Duodenal mucosa (tissue), 2 donors: Measurements from ENCODE around the gene NSMCE4A.
"Not testable (repeated sequence)": the region's sequence is repeated elsewhere in the genome, so short reads cannot be mapped to it uniquely, and the experiment has no call there.

Source experiments
- H3K27ac ChIP-seq: one replicate; pipeline ENCODE4 v1.7.0; 2013; ENCODE audit warnings: low read depth, low read length
- H3K27me3 ChIP-seq, 2 donors: one replicate each; pipeline ENCODE4 v1.7.0; 2013; ENCODE audit warnings: low read length in 2 of 2, control low read depth in 1 of 2; ENCODE audit not compliant: insufficient read depth in 2 of 2, control insufficient read depth in 1 of 2
- H3K36me3 ChIP-seq, 2 donors: one replicate each; pipeline ENCODE4 v1.7.0; 2013; ENCODE audit warnings: low read length in 2 of 2, control low read depth in 1 of 2; ENCODE audit not compliant: insufficient read depth in 2 of 2, control insufficient read depth in 1 of 2
- H3K4me1 ChIP-seq, 2 donors: one replicate each; pipeline ENCODE4 v1.7.0; 2013; ENCODE audit warnings: low read length in 2 of 2, control low read depth in 1 of 2; ENCODE audit not compliant: insufficient read depth in 2 of 2, control insufficient read depth in 1 of 2
- H3K4me3 ChIP-seq, 2 donors: one replicate each; pipeline ENCODE4 v1.7.0; 2013; ENCODE audit warnings: low read length in 2 of 2, low read depth in 1 of 2
- H3K9ac ChIP-seq, 2 donors: one replicate each; pipeline ENCODE4 v1.7.0; 2013; ENCODE audit warnings: low read length in 2 of 2, low read depth in 1 of 2
- H3K9me3 ChIP-seq, 2 donors: one replicate each; pipeline ENCODE4 v1.7.0; 2013; ENCODE audit warnings: low read length in 2 of 2, control low read depth in 1 of 2; ENCODE audit not compliant: control insufficient read depth in 1 of 2

NSMCE4A gene

GRCh38 chr10:121969086-121969485 lies 5.9 kb downstream of the NSMCE4A start:
- Histone ChIP-seq H3K36me3 (peaks cover 34 to 48% of the 10 kb centered on the region in 2 donors), H3K4me1 (peaks cover 10% of the 10 kb centered on the region in 2 donors)
- H3K4me3 ChIP-seq, H3K9ac ChIP-seq, H3K27ac ChIP-seq, H3K9me3 ChIP-seq, H3K27me3 ChIP-seq: not testable (repeated sequence)

DNA sequence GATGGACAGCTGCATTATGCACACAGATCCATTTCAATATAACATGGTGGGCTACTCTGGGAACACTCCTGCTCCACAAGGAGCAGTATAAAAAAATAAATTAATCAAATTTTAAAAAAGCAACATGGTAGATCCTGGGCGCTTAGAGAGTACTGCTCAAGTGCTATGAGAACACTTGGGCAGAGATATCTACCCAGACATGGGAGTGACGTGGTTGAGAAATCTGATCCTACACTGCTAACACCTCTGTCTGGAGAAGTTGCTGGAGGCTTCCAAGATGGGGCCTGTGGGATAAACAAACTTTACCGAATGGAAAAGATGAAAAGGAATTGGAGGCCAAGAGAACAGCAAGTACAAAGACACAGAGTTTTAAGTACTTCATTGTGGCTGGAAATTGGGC lies 9.0 kb downstream of the NSMCE4A start:
- Histone ChIP-seq H3K27ac (no peak overlapping the region), H3K27me3 (no peaks in the 10 kb centered on the region), H3K4me1 (no peaks in the 10 kb centered on the region), H3K9me3 (no peaks in the 10 kb centered on the region), H3K9ac (no peak overlapping the region), H3K36me3 (peaks cover 34 to 53% of the 10 kb centered on the region in 2 donors), H3K4me3 (no peak overlapping the region)

GRCh38 chr10:121961456-121961855 lies 13.6 kb downstream of the NSMCE4A start:
- peaks cover 14 to 43% of the 10 kb centered on the region in 2 donors for H3K36me3 ChIP-seq
- no peak overlapping the region for H3K4me3 ChIP-seq
- H3K27me3 ChIP-seq, result no peaks in the 10 kb centered on the region
- H3K27ac ChIP-seq, result no peak overlapping the region
- H3K4me1 ChIP-seq, result no peaks in the 10 kb centered on the region
- no peak overlapping the region for H3K9ac ChIP-seq
- no peaks in the 10 kb centered on the region for H3K9me3 ChIP-seq

DNA sequence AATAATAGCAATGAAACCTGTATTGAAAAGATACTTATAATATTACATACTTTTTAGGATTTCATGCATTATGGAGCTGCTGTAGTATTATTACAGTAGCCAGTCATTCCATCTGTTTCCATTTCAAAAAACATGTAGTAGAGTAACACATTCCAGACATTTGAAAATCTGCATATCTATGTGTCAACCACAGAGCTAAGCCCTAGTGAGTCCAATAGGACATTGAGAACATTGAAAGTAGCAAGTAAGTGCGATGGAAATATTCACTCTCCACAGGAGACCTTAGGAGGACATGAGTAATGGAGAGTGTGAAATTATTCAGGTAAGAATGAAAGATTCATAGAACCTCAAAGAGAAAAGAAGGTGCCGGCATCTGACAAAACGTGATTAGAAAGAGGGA lies 15.3 kb downstream of the NSMCE4A start:
- Histone ChIP-seq H3K36me3 (peaks cover 4 to 36% of the 10 kb centered on the region in 2 donors), H3K27ac (no peak overlapping the region), H3K9ac (no peak overlapping the region)

GRCh38 chr10:121956111-121957061 lies 18.6 kb downstream of the NSMCE4A start:
- Histone ChIP-seq H3K36me3 (peaks cover 4 to 29% of the 10 kb centered on the region in 2 donors), H3K4me1 (no peaks in the 10 kb centered on the region), H3K9me3 (no peaks in the 10 kb centered on the region), H3K4me3 (no peak overlapping the region), H3K27me3 (no peaks in the 10 kb centered on the region), H3K27ac (no peak overlapping the region), H3K9ac (no peak overlapping the region)

More for the DNA sequence above, 15.3 kb downstream of the NSMCE4A start:
- Histone ChIP-seq H3K4me3 (no peak overlapping the region), H3K9me3 (no peaks in the 10 kb centered on the region), H3K27me3 (no peaks in the 10 kb centered on the region), H3K4me1 (no peaks in the 10 kb centered on the region)

- Histone ChIP-seq H3K4me3 (no peak overlapping the region), H3K27me3 (no peaks in the 10 kb centered on the region), H3K9me3 (no peaks in the 10 kb centered on the region), H3K27ac (no peak overlapping the region), H3K9ac (no peak overlapping the region), H3K4me1 (no peaks in the 10 kb centered on the region), H3K36me3 (peaks cover 0 to 11% of the 10 kb centered on the region in 2 donors)
Measured at GRCh38 chr10:121952226-121952625, 22.8 kb downstream of the NSMCE4A start.

- Histone ChIP-seq H3K4me3 (no peak overlapping the region), H3K27me3 (no peaks in the 10 kb centered on the region)
Measured at GRCh38 chr10:121949451-121949850, 25.6 kb downstream of the NSMCE4A start.

GRCh38 chr10:121949049-121949448 lies 26.0 kb downstream of the NSMCE4A start:
- Histone ChIP-seq H3K36me3 (no peaks in the 10 kb centered on the region), H3K4me1 (no peaks in the 10 kb centered on the region), H3K9me3 (no peaks in the 10 kb centered on the region), H3K9ac (no peak overlapping the region), H3K4me3 (no peak overlapping the region), H3K27ac (no peak overlapping the region), H3K27me3 (no peaks in the 10 kb centered on the region)

More at GRCh38 chr10:121949451-121949850, 25.6 kb downstream of the NSMCE4A start:
- no peak overlapping the region for H3K27ac ChIP-seq
- no peaks in the 10 kb centered on the region for H3K36me3 ChIP-seq
- no peaks in the 10 kb centered on the region for H3K4me1 ChIP-seq
- H3K9ac ChIP-seq, result no peak overlapping the region
- H3K9me3 ChIP-seq, result no peaks in the 10 kb centered on the region

GRCh38 chr10:121947343-121948330 lies 27.4 kb downstream of the NSMCE4A start:
- H3K36me3 ChIP-seq, result no peaks in the 10 kb centered on the region
- H3K9me3 ChIP-seq, result no peaks in the 10 kb centered on the region
- no peak overlapping the region for H3K9ac ChIP-seq
- H3K27ac ChIP-seq, result no peak overlapping the region
- peaks cover 0 to 5% of the 10 kb centered on the region in 2 donors for H3K4me1 ChIP-seq
- no peaks in the 10 kb centered on the region for H3K27me3 ChIP-seq
- H3K4me3 ChIP-seq, result no peak overlapping the region
